C4-2B (cell line): ENCODE results near the gene FKBP5.
A peak's percentile ranks its signal among the peaks of the same experiment; 100 is the strongest.

Experiments used
- H3K27ac ChIP-seq: fragments of 450-650 bp; 2 replicates; pipeline ENCODE4 v1.5.1; 2017
- ZFX ChIP-seq: fragments of 450-650 bp; IDR thresholded peaks from 2 replicates; pipeline ENCODE4 v1.6.1; 2017
- TF ChIP-seq, protein P1 (sequence below): fragments of 450-650 bp; conservative IDR thresholded peaks from 2 replicates; pipeline ENCODE4 v1.5.1; 2017; ENCODE audit warnings: mild to moderate bottlenecking

The FKBP5 gene

DNA sequence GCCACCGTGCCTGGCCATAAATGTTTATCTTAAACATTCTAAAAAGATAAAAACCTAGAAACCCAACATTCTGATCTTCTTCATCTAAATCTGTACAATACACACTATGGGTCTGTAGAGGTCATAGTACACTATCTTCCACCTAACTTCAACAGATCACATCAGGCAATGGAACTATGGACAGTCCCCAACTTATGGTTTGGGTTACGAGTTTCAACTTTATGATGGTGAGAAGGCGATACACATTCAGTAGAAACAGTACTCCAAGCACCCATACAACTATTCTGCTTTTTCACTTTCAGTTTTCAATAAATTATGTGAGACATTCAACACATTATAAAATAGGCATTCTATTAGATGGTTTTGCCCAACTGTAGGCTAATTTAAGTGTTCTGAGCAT lies 23.1 kb downstream of the FKBP5 start:
- H3K27ac ChIP-seq, result no peak overlapping the region
- no peak for TF ChIP-seq ZFX
- TF ChIP-seq, protein P1, sequence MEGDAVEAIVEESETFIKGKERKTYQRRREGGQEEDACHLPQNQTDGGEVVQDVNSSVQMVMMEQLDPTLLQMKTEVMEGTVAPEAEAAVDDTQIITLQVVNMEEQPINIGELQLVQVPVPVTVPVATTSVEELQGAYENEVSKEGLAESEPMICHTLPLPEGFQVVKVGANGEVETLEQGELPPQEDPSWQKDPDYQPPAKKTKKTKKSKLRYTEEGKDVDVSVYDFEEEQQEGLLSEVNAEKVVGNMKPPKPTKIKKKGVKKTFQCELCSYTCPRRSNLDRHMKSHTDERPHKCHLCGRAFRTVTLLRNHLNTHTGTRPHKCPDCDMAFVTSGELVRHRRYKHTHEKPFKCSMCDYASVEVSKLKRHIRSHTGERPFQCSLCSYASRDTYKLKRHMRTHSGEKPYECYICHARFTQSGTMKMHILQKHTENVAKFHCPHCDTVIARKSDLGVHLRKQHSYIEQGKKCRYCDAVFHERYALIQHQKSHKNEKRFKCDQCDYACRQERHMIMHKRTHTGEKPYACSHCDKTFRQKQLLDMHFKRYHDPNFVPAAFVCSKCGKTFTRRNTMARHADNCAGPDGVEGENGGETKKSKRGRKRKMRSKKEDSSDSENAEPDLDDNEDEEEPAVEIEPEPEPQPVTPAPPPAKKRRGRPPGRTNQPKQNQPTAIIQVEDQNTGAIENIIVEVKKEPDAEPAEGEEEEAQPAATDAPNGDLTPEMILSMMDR, result no peak

DNA sequence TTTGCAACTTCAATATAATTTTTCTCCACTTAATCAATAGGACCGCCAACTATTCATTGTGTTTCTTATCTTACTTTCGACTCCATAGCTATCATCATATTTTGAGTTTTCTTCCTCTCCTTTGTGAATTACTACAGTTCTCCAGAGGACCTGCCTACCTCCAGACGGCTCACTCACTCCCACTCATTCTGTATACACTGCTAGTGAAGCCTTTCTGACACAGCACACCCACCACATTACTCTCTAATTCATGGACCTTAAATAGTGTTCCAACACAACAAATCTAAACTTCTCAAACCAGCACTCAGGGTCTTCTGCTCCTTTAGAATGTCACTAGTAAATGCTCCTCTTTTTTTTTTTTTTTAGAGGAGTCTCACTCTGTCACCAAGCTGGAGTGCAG lies 23.8 kb downstream of the FKBP5 start:
- TF ChIP-seq, protein P1, result no peak
- no peak for TF ChIP-seq ZFX
- H3K27ac ChIP-seq, result no peak overlapping the region

DNA sequence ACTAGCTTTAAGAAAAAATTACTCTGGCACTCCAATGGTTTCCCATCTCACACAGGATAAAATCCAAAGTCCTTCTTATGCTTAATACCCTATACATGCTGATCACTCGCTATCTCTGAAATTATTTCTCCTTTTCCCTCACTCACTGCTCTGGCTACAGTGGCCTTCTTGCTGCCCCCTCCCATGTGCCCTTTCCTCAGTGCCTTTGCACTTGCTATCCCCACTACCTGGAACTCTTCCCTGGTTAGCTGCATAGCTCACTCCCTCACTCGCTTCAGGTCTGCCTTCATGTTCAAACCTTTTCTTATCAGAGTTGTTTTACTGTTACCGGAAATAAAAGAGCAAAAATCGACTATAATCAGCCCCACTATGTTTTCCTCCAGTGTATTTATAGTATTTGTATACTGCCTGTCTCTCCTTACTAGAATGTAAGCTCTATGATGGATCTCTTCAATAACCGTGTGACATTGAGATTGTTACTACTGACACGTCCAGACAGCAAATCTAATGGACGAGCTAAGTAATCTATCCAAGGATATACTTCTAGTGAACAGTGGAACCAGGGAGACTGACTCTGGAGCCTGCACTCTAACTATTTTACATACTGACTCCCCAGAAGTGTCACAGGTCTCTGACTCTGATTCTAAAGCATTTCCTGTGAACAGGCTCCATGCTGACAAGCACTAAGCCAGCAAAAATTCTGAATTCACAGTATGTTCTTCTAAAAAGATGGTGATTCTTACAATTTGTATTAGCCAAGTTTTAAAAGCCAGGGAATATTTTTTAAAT lies 25.1 kb downstream of the FKBP5 start:
- no peak for TF ChIP-seq ZFX
- TF ChIP-seq, protein P1, result no peak
- peak overlapping the region; percentile 28; the same call in 1 of the 2 replicates for H3K27ac ChIP-seq

DNA sequence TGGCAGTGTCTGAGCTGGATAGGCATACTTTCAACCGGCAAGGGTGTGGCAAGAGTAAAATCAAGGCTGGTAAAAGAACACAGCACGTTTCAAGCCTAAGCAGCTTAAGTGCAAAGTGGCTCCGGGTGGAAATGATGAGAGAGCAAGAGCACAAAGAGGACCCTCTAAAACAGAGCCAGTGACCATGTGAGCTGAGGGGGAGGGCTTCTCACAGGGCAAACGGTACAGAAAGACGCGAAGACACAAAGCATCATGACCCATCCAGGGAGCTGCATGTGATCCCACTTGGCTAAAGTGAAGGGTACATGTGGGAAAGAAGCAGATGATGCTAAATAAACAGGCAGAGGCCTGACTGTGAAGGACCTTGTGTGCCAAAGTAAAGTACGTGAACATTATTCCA lies 25.7 kb downstream of the FKBP5 start:
- H3K27ac ChIP-seq, result peak overlapping the region; percentile 28; the same call in 1 of the 2 replicates
- TF ChIP-seq, protein P1, result no peak
- no peak for TF ChIP-seq ZFX

DNA sequence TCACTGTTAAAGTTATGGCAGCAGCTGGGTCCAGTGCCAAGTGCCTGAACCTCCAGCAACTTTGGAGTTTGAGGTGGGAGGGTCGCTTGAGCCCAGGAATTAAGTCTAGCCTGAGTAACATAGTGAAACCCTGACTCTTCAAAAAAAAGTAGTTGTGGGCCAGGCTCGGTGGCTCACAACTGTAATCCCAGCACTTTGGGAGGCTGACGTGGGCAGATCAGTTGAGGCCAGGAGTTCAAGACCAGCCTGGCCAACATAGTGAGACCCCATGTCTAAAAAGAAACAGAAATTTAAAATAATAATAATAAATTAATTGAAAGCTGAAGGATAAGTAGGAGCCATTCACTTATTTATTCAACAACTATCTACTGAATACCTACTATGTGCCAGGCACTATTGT lies 33.8 kb downstream of the FKBP5 start:
- H3K27ac ChIP-seq, result no peak overlapping the region

DNA sequence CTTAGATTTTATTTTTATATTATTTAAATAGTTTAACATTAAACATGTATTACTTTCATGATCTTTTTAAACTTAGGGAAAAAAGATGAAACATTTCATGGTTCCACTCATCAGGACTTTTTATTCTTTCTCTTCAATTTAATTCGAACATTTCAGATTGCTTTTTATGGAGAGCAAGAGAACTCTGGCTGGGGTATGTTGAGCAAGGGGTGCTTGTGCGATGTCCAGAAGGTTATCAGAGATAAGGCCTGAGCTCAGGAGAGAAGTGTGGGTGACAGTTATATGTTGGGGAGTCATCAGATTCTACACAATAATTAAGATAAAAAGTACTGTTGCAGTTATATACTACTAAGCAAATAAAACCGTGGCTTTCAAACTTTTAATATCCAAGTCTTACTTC lies 37.5 kb downstream of the FKBP5 start:
- H3K27ac ChIP-seq, result no peak overlapping the region
- no peak for TF ChIP-seq ZFX
- TF ChIP-seq, protein P1, result no peak

More for the DNA sequence above, 33.8 kb downstream of the FKBP5 start:
- TF ChIP-seq, protein P1, result no peak
- TF ChIP-seq ZFX, result no peak

DNA sequence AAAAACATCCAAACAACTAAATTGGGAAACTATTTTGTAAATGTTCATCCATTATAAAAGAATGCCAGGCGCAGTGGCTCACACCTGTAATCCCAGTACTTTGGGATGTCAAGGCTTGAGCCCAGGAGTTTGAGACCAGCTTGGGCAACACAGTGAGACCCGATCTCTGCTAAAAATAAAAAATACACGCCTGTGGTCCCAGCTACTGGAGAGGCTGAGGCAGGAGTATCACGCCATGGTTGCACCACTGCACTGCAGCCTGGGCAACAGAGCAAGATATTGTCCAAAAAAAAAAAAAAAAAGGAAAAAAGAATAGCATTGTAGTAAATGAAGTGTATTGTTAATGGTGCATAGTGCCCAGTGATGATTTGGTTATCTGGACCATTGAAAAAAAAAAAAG lies 38.7 kb downstream of the FKBP5 start:
- peak overlapping the region; percentile 54; the same call in 1 of the 2 replicates for H3K27ac ChIP-seq
- TF ChIP-seq ZFX, result no peak
- TF ChIP-seq, protein P1, result no peak
